Measurements from ENCODE around the gene MORN2. TPM values are rescaled to one million over a fixed set of nuclear protein-coding genes. Genes with fewer than 3 reads are reported as not detected.

The MORN2 gene
- total and polyA plus RNA-seq, 2 donors (not counting 1 experiment from before 2014, with no cell fraction given) = 0.70 to 3.9 TPM

- Histone ChIP-seq H3K4me2 (replicated peaks; ENCODE audit: low read depth, low read length, poor library complexity, severe bottlenecking) (no peak overlapping the region), H3K9me3 (ENCODE audit: control extremely low read depth in 1 of 3, control insufficient read depth in 2 of 3, insufficient read depth in 1 of 3, low read length in 2 of 3) (no peaks in the 10 kb centered on the region), H3K27ac (ENCODE audit: low read length in 2 of 2) (no peak overlapping the region), H3K27me3 (replicated peaks in 1 of 4; ENCODE audit: control extremely low read depth in 1 of 4, control insufficient read depth in 3 of 4, insufficient read depth in 4 of 4, low read length in 3 of 4) (peaks cover 0 to 4% (median 0%) of the 10 kb centered on the region in 4 experiments), H3K36me3 (replicated peaks in 1 of 2; ENCODE audit: control extremely low read depth in 1 of 2, control insufficient read depth in 1 of 2, extremely low read depth in 1 of 2, insufficient read depth in 2 of 2, low read length in 1 of 2) (no peaks in the 10 kb centered on the region), H2AFZ (ENCODE audit: insufficient read depth, low read depth, low read length, poor library complexity, severe bottlenecking) (no peak overlapping the region), H3K79me2 (ENCODE audit: control insufficient read depth, insufficient read depth, low read length) (no peaks in the 10 kb centered on the region), H3K4me3 (ENCODE audit: control extremely low read depth in 1 of 5, extremely low read depth in 1 of 5, insufficient read depth in 1 of 5, low read depth in 2 of 5, low read length in 4 of 5) (no peak overlapping the region), H4K20me1 (ENCODE audit: control insufficient read depth, insufficient read depth, low read length, poor library complexity, severe bottlenecking) (no peaks in the 10 kb centered on the region), H3K9ac (ENCODE audit: low read length) (no peak overlapping the region), H3K4me1 (ENCODE audit: control insufficient read depth in 2 of 2, insufficient read depth in 2 of 2, low read length in 2 of 2) (no peaks in the 10 kb centered on the region)
- no peak for DNase-seq
- no peak overlapping the region for H3K27ac Mint-ChIP-seq
- H3K9me3 Mint-ChIP-seq (ENCODE audit: insufficient read depth) = no peaks in the 10 kb centered on the region
- no peak for ATAC-seq (ENCODE audit: low read depth)
- ChIA-PET POLR2A (no interaction called here), CTCF (no interaction called here)
- intact Hi-C loops (cut with micrococcal nuclease) = no loop called here
- no peak overlapping the region for H3K4me3 Mint-ChIP-seq
- WGBS (ENCODE audit: insufficient coverage) = no CpG with 5 or more reads among the region's 1 CpG
- H3K4me1 Mint-ChIP-seq = no peaks in the 10 kb centered on the region
- no peaks in the 10 kb centered on the region for H3K27me3 Mint-ChIP-seq
- no peak for TF ChIP-seq EZH2 (IDR thresholded peaks at IDR 0.05; ENCODE audit: borderline replicate concordance, insufficient read depth, low read depth, low read length, poor library complexity, severe bottlenecking)
- no peak for TF ChIP-seq CTCF (IDR thresholded peaks at IDR 0.05)
These were observed 36.8 kb downstream of the MORN2 start for GRCh38 chr2:38912619-38913018.

GRCh38 chr2:38922389-38922788, 46.6 kb downstream of the MORN2 start:
- H4K20me1 ChIP-seq (ENCODE audit: control insufficient read depth, insufficient read depth, low read length, poor library complexity, severe bottlenecking) = no peaks in the 10 kb centered on the region
- no peaks in the 10 kb centered on the region for H3K4me1 ChIP-seq (ENCODE audit: control insufficient read depth in 2 of 2, insufficient read depth in 2 of 2, low read length in 2 of 2)
- no peak for DNase-seq
- Mint-ChIP-seq H3K9me3 (ENCODE audit: insufficient read depth) (no peaks in the 10 kb centered on the region), H3K27me3 (no peaks in the 10 kb centered on the region), H3K27ac (no peak overlapping the region), H3K4me1 (no peaks in the 10 kb centered on the region), H3K4me3 (no peak overlapping the region)
- H3K4me2 ChIP-seq (replicated peaks; ENCODE audit: low read depth, low read length, poor library complexity, severe bottlenecking) = no peak overlapping the region
- TF ChIP-seq CTCF (IDR thresholded peaks at IDR 0.05) (no peak), EZH2 (IDR thresholded peaks at IDR 0.05; ENCODE audit: borderline replicate concordance, insufficient read depth, low read depth, low read length, poor library complexity, severe bottlenecking) (no peak)
- WGBS (ENCODE audit: insufficient coverage) = 100% methylated on average over 1 of the region's 4 CpGs
- H3K36me3 ChIP-seq (replicated peaks in 1 of 2; ENCODE audit: control extremely low read depth in 1 of 2, control insufficient read depth in 1 of 2, extremely low read depth in 1 of 2, insufficient read depth in 2 of 2, low read length in 1 of 2) = no peaks in the 10 kb centered on the region
- no peaks in the 10 kb centered on the region for H3K9me3 ChIP-seq (ENCODE audit: control extremely low read depth in 1 of 3, control insufficient read depth in 2 of 3, insufficient read depth in 1 of 3, low read length in 2 of 3)
- no peak for ATAC-seq (ENCODE audit: low read depth)
- no peak overlapping the region for H2AFZ ChIP-seq (ENCODE audit: insufficient read depth, low read depth, low read length, poor library complexity, severe bottlenecking)
- CTCF ChIA-PET = interaction anchor here (1.9 kb wide), 1 partner anchor 25 kb away, joined by 5 read pairs; no protein-coding TSS in a partner anchor
- H3K27me3 ChIP-seq (replicated peaks in 1 of 4; ENCODE audit: control extremely low read depth in 1 of 4, control insufficient read depth in 3 of 4, insufficient read depth in 4 of 4, low read length in 3 of 4) = no peaks in the 10 kb centered on the region
- no peak overlapping the region for H3K4me3 ChIP-seq (ENCODE audit: control extremely low read depth in 1 of 5, extremely low read depth in 1 of 5, insufficient read depth in 1 of 5, low read depth in 2 of 5, low read length in 4 of 5)
- intact Hi-C loops (cut with micrococcal nuclease) = no loop called here
- no peaks in the 10 kb centered on the region for H3K79me2 ChIP-seq (ENCODE audit: control insufficient read depth, insufficient read depth, low read length)
- no peak overlapping the region for H3K9ac ChIP-seq (ENCODE audit: low read length)
- POLR2A ChIA-PET = no interaction called here
- H3K27ac ChIP-seq (ENCODE audit: low read length in 2 of 2) = no peak overlapping the region

Measured in B cell (primary cell).